ENCODE data around the gene WIF1. TPM values are rescaled to one million over a fixed set of nuclear protein-coding genes. Genes with fewer than 3 reads are reported as not detected.

WIF1 gene
- total and polyA plus RNA-seq, 2 of the 8 experiments (the other 6 are each of a cell fraction or from before 2014, with no cell fraction given), result 1.8 to 9.1 TPM

- no peak overlapping the region for H3K4me3 ChIP-seq (ENCODE audit: extremely low read depth in 1 of 4, insufficient read depth in 2 of 4, low read depth in 3 of 4, low read length in 4 of 4)
- no peak overlapping the region for H2BK12ac ChIP-seq (ENCODE audit: low read depth, low read length)
- no peak overlapping the region for H3K14ac ChIP-seq (ENCODE audit: insufficient read length)
- DNase-seq (ENCODE audit: low read depth in 1 of 2, low spot score in 2 of 2) (no peak), FAIRE-seq (no peak)
- H3K23me2 ChIP-seq (ENCODE audit: low read depth, low read length), result no peaks in the 10 kb centered on the region; the same call in 1 of the 2 replicates
- no peak overlapping the region for H2BK120ac ChIP-seq (replicated peaks; ENCODE audit: low read depth, low read length)
- 87% methylated on average over 5 of the region's 5 CpGs; no CpG with 5 or more reads in 1 of the 2 experiments for WGBS, 2 experiments (ENCODE audit: extremely low coverage in 1 of 2, insufficient coverage in 1 of 2, insufficient read length in 1 of 2, insufficient replicate concordance in 2 of 2, low coverage in 1 of 2, low lambda C conversion rate in 2 of 2, missing lambda C conversion rate in 1 of 2)
- no peak overlapping the region for H3K9ac ChIP-seq (replicated peaks in 1 of 4; ENCODE audit: extremely low read depth in 1 of 4, low read depth in 3 of 4, low read length in 3 of 4)
- no peak overlapping the region for H3K23ac ChIP-seq (ENCODE audit: insufficient read length)
- no peaks in the 10 kb centered on the region for H3K36me3 ChIP-seq (ENCODE audit: control insufficient read depth in 2 of 4, insufficient read depth in 4 of 4, low read length in 3 of 4)
- no peak overlapping the region for H3K18ac ChIP-seq (ENCODE audit: extremely low read depth, low read length)
- H4K91ac ChIP-seq (replicated peaks; ENCODE audit: insufficient read length, low read length), result no peak overlapping the region
- no peaks in the 10 kb centered on the region for H3K79me1 ChIP-seq (ENCODE audit: low read depth, low read length)
- H3K4me1 ChIP-seq (replicated peaks in 1 of 4; ENCODE audit: control insufficient read depth in 3 of 4, insufficient read depth in 4 of 4, low read length in 3 of 4), result no peaks in the 10 kb centered on the region; a peak in 1 of 7 replicates
- H3K9me3 ChIP-seq (ENCODE audit: insufficient read depth in 2 of 2, low read depth in 1 of 2, low read length in 1 of 2), result no peaks in the 10 kb centered on the region
- H3K4me2 ChIP-seq (ENCODE audit: insufficient read depth in 1 of 2, low read depth in 2 of 2, low read length in 2 of 2), result no peak overlapping the region
- no peak overlapping the region for H4K5ac ChIP-seq (ENCODE audit: insufficient read length, low read depth, low read length)
- H3K27ac ChIP-seq (ENCODE audit: low read depth, low read length), result no peak overlapping the region
- H3K4ac ChIP-seq (replicated peaks; ENCODE audit: insufficient read length, low read depth, low read length), result no peak overlapping the region
- H2AK5ac ChIP-seq (ENCODE audit: low read depth, low read length), result no peak overlapping the region
- H2BK5ac ChIP-seq (ENCODE audit: low read depth, low read length), result no peak overlapping the region
- peaks cover 0 to 2% of the 10 kb centered on the region in 2 experiments for H4K20me1 ChIP-seq (replicated peaks in 1 of 2; ENCODE audit: control insufficient read depth in 1 of 2, insufficient read depth in 2 of 2, low read length in 2 of 2)
- H3K79me2 ChIP-seq (ENCODE audit: control insufficient read depth in 1 of 2, insufficient read depth in 2 of 2, low read length in 2 of 2), result no peaks in the 10 kb centered on the region
- no peak overlapping the region for H4K8ac ChIP-seq (ENCODE audit: extremely low read depth, insufficient read depth, low read length)
- H2AFZ ChIP-seq (ENCODE audit: low read length), result no peak overlapping the region
- peaks cover 0 to 14% (median 11%) of the 10 kb centered on the region in 4 experiments; a peak in 6 of 7 replicates for H3K27me3 ChIP-seq (replicated peaks in 1 of 4; ENCODE audit: control insufficient read depth in 3 of 4, extremely low read depth in 1 of 4, insufficient read depth in 3 of 4, low read length in 3 of 4)
- CTCF ChIA-PET (ENCODE audit: partially characterized antibody), result interaction anchor here (0.7 to 2.2 kb wide), 5 partner anchors 15 to 329 kb away, joined by 3 to 8 read pairs (median 4); no protein-coding TSS in a partner anchor
- no peak overlapping the region for H3K56ac ChIP-seq (replicated peaks; ENCODE audit: insufficient read length, low read depth, low read length)
- POLR2A ChIA-PET (ENCODE audit: partially characterized antibody), result no interaction called here
- no peak overlapping the region for H2BK15ac ChIP-seq (ENCODE audit: low read length)
- H2BK20ac ChIP-seq (ENCODE audit: low read length), result no peak overlapping the region
- TF ChIP-seq CTCF (IDR thresholded peaks at IDR 0.05; ENCODE audit: control extremely low read depth in 1 of 3, insufficient read depth in 1 of 3, low read depth in 1 of 3, low read length in 3 of 3), result no peak
- TF ChIP-seq CBX8 (IDR thresholded peaks at IDR 0.05; ENCODE audit: borderline replicate concordance, low read depth, low read length), result no peak
- TF ChIP-seq JUN (IDR thresholded peaks at IDR 0.05; ENCODE audit: low read depth, low read length), result no peak
- no peak for TF ChIP-seq GTF2F1 (IDR thresholded peaks at IDR 0.05; ENCODE audit: borderline replicate concordance, low read depth, low read length)
- TF ChIP-seq E2F6 (IDR thresholded peaks at IDR 0.05), result no peak
- no peak for TF ChIP-seq RFX5 (IDR thresholded peaks at IDR 0.05; ENCODE audit: borderline replicate concordance, low read depth, low read length)
- no peak for TF ChIP-seq TBP (IDR thresholded peaks at IDR 0.05; ENCODE audit: low read depth, low read length)
- TF ChIP-seq TAF7 (optimal IDR thresholded peaks at IDR 0.05; ENCODE audit: borderline replicate concordance, low read depth, low read length), result no peak
- no peak for TF ChIP-seq TCF12 (IDR thresholded peaks at IDR 0.05; ENCODE audit: low read depth, low read length)
Measured at GRCh38 chr12:65126482-65126881, 5.4 kb upstream of the WIF1 start.

Data from H1 (cell line).